SK-N-MC (cell line): ENCODE results near the gene SYNPO2.

Experiments
- EZH2 ChIP-seq: fragments of 200-600 bp; sonication (generic); IDR thresholded peaks from one replicate; pipeline ENCODE4 v1.6.1; 2017; ENCODE audit warnings: antibody characterized with exemption
- POLR2AphosphoS5 ChIP-seq: IDR thresholded peaks from 2 replicates; pipeline ENCODE4 v1.6.1; 2012; ENCODE audit warnings: mild to moderate bottlenecking, low read depth, low read length, borderline replicate concordance

DNA sequence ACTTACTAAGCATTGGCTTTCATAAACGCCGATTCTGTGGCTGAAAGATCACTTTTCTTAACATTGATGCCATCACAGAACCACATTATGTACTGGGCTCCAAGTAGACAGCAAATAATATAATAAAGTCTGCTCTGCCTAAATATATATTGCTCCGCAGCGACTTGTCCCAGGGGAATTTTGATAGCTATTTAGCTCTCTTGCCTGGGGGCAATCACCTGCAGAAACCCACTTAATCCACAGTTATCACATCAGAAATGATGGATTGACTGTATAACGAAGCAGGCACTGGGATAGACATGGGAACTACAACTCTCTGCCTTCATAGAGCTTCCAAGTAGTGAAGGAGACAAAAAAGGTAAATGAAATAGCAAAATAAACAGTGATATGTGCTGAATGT lies 199.0 kb downstream of the SYNPO2 start:
- TF ChIP-seq POLR2AphosphoS5 (no peak), EZH2 (no peak)
